Stimulated activated naive CD4-positive, alpha-beta T cell (primary cell): ENCODE results near the gene ACER3.
A peak's percentile ranks its signal among the peaks of the same experiment; 100 is the strongest.
"Not testable (repeated sequence)": the region's sequence is repeated elsewhere in the genome, so short reads cannot be mapped to it uniquely, and the experiment has no call there.

Source experiments
- DNase-seq, 6 experiments: peaks; one replicate each; lab custom pipeline; 2025; lab: John Stamatoyannopoulos, UW

Gene ACER3

DNA sequence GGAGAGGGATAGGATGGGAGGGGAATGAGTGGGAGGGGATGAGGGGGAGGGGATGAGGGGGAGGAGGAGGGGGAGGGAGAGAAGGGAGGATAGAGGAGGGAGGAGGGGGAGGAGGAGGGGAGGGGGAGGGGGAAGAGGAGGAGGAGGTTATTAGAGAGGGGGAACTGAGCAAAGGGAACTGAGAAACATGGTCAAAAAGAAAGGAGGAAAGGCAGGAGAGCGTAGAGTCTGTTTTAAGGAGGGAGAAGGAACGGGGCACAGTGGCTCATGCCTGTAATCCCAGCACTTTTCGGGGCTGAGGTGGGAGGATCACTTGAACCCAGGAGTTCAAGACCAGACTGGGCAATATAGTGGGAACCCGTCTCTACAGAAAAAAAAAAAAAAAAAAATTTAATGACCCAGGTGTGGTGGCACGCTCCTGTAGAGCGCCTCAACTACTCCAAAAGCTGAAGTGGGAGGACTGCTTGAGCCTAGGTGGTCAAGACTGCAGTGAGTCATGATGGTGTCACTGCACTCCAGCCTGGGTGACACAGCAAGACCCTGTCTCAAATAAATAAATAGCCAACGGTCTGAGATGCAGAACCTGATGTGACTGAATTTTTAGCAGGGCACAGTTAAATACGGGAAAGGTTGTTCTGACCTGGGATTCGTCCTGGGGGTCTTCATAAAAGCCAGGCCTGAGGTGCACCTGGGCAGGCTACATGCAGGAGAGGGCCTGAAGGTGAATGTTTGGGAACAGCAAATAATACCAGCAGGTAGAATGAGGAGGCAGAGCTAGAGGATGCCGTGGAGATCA is 177.5 kb downstream of the ACER3 start:
- DNase-seq: no peak

DNA sequence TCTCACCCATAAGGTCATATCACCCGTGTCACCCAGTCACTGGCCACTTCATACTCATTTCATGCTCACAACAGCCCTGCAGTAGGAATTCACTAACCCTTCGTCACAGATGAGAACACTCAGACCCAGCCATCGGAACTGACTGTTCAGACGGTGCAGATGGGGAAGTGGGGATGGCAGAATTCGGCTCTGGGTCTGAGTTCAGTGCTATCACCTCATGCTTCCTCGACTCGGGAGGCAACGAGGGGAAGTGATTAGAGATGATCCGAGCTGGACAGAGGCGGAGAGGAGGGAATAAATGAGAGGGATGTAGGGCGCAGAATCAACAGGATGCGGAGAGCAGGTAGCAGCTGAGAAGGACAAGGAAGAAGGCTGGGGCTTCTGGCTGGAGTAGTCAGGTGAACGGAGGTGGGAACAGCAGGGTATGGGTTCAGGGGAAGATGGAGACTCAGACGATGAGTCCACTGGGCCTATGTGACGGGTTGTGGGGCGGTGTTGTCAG is 178.2 kb downstream of the ACER3 start:
- no peak for DNase-seq

DNA sequence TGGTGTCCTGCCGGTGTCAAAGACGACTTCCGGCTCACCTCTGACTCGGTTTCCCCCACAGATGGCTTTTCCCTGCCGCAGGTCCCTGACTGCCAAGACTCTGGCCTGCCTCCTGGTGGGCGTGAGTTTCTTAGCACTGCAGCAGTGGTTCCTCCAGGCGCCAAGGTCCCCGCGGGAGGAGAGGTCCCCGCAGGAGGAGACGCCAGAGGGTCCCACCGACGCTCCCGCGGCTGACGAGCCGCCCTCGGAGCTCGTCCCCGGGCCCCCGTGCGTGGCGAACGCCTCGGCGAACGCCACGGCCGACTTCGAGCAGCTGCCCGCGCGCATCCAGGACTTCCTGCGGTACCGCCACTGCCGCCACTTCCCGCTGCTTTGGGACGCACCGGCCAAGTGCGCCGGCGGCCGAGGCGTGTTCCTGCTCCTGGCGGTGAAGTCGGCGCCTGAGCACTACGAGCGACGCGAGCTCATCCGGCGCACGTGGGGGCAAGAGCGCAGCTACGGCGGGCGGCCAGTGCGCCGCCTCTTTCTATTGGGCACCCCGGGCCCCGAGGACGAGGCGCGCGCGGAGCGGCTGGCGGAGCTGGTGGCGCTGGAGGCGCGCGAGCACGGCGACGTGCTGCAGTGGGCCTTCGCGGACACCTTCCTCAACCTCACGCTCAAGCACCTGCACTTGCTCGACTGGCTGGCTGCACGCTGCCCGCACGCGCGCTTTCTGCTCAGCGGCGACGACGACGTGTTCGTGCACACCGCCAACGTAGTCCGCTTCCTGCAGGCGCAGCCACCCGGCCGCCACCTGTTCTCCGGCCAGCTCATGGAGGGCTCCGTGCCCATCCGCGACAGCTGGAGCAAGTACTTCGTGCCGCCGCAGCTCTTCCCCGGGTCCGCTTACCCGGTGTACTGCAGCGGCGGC is 179.0 kb downstream of the ACER3 start:
- peak in 1 of 6 experiments; percentile 22 for DNase-seq

DNA sequence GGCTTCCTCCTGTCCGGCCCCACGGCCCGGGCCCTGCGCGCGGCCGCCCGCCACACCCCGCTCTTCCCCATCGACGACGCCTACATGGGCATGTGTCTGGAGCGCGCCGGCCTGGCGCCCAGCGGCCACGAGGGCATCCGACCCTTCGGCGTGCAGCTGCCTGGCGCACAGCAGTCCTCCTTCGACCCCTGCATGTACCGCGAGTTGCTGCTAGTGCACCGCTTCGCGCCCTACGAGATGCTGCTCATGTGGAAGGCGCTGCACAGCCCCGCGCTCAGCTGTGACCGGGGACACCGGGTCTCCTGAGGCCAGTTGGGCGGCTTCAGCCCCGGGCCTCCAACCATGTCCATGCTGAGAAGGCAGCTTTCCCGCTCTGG is 179.7 kb downstream of the ACER3 start:
- no peak for DNase-seq

DNA sequence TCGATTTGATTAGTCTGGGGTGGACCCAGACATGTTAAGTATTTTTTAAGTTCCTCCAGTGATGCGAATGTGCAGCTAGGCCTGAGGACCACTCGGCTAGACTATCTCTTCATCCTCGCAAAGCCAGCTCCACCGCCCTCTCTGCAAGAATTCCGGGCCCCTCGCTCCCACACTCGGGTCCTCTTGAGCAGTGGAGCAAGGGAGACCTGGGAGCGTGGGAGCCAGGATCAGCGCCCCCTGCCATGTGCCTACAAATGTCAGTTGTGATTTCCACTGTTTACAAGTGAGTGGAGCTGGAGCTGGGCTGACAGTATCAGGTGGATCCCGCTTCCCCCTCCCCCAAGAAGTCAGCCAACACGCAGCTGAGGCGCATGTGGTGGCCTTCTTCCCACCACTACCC is 180.2 kb downstream of the ACER3 start:
- DNase-seq: no peak

DNA sequence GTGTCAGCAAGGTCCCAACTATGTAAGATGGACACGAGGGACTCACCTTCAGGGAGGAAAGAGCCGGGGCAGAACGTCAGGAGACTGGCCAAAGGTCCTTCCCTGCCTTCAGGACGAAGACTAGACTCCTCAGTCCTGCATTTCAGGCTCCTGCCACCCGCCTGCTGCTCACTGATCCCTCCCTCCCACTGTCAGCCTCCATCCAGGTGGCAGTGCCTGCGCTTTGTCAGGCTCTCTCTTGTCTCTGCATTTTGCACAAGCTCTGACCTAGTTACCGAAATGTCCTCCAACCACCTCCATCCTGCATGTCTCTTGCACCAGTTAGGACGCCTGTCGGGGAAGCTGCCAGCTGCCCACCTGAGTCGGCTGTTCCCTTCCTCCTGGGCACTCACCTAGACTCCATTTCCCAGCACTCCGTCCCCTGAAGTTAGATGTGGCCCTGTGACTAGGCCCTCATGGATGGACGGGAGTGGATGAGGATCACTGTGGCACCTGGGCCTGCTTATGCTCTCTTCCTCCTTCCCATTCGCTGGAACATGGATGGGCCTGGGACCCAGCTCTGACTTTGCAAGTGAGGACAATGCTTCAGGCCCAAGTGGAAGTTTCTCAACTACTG is 181.5 kb downstream of the ACER3 start:
- no peak for DNase-seq

DNA sequence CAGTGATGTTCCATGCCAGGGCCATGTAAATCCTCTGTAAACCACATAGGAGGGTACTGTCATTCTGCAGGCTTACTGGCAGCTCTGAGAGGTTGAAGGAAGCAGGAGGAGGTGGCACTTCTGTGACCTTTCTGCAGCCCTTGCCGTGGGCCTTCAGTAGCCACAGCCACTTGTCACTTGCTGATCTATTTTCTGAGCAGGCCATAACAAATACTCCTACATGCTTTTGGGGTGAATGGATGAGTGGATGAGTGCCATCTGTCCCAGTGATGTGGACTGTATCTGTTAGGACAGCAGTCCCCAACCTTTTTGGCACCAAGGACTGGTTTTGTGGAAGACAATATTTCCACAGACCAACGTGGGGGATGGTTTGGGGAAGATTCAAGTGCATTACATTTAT is 183.6 kb downstream of the ACER3 start:
- no peak for DNase-seq

DNA sequence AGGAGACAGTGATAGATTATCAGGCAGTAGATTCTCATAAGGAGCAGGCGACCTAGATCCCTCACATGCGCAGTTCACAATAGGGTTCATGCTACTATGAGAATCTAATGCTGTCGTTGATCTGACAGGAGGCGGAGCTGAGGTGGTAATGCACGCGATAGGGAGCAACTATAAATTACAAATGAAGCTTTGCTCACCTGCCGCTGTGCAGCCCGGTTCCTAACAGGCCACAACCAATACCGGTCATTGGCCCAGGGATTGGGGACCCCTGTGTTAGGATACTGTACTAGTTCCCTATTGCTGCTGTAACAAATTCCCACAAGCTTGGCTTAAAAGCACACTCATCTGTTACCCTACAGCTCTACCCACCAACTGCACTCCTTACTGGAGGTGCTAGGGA is 184.2 kb downstream of the ACER3 start:
- DNase-seq: no peak

DNA sequence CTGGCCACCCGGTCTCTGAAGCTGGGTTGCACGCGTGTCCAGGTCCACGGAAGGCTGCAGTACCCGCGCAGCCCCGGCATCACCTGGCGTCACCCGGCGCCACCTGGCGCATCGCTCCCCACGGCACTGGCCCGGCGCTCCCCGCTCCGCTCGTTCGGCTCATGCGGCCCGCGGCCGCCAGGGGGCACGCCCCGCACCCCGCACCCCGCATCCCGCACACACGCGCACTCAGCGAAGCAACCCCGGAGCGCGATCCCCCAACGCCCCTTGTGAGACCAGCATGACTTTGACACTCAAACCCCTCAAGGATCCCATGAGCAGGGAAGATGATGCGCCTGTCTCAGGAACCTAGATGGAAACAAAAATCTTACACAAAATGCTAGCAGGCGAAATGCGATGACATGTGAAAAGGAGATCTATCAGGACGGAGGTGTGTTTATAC is 185.4 kb downstream of the ACER3 start:
- DNase-seq: peak; percentile 20 to 72 (median 48)

DNA sequence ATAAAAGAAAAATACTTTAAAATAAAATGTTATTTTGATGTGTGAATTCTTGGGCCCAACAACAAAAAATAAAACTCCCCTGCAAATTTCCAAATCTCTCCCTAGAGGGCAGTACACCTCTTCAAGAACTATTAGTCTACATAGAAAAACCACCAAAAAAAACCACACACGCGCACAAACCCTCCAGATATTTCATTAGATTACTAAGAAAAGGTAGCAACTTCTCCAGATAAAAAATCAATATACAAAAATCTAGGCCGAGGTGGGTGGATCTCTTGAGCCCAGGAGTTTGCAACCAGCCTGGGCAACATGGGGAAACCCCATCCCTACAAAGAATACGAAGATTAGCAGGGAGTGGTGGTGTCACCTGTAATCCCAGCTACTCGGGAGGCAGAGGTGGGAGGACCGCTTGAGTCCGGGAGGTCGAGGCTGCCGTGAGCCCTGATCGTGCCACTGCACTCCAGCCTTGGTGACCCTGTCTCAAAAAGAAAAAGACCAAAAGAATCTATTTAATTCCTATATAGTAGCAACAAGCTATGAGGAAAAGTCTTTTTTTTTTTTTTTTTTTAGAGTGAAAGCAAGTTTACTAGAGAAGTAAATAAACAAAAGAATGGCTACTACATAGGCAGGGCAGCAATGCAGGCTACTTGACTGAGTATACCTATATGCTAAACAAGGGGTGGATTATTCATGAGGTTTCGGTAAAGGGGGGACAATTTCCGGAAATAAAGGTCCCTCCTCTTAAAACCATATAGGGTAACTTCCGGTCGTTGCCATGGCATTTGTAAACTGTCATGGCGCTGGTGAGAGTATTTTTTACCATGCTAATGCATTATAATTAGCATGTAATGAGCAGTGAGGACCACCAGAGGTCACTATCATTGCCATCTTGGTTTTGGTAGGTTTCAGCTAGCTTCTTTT is 186.5 kb downstream of the ACER3 start:
- DNase-seq: peak; percentile 49 to 93 (median 87)

DNA sequence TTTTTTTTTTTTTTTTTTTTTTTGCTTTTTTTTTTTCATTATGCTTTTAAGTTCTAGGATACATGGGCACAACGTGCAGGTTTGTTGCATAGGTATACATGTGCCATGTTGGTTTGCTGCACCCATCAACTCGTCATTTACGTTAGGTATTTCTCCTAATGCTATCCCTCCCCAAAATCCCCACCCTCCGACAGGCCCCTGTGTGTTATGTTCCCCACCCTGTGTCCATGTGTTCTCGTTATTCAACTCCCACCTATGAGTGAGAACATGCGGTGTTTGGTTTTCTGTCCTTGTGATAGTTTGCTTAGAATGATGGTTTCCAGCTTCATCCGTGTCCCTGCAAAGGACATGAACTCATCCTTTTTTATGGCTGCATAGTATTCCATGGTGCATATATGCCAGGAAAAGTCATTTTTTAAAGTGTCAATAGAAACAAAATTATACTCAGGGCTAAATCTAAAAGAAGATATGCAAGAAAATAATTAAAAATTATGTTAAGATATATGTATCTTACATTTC is 187.3 kb downstream of the ACER3 start:
- not testable (repeated sequence) for DNase-seq

DNA sequence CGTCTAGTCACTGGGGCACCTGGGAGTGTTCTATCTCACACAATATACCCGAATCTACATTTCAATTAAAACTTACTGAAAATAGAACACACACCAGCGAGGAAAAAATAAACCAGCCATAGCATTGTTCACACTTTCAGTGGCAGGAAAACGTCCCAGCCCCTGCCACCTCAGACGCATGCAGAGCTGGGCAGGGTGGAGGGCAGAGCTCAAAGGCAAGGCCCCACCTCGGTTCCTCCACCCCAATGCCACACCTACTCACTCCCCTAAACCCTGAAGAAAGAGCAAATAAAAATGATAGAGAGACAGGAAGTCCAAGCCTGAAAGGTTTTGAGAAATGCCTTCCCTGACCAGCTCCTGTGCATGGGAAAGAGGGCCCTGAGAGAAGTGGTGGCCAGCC is 188.3 kb downstream of the ACER3 start:
- DNase-seq: no peak

DNA sequence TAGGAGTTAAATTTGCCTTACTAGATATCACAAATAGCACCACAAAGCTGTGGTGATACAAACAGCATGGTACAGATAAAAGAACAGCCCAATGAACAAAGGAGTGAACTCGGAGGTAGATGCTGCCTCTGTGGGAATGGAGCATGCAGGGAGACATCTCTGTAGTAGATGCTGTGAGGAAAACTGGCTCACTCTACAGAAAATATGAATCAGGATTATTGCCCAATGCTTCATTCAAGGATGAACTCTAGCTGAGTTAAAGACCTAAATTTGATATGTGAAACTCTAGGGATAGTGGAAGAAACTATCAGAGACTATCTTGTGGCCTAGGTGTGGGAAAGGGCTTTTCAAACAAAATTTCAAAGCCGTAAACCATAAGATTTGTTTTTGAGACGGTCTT is 190.8 kb downstream of the ACER3 start:
- no peak for DNase-seq

DNA sequence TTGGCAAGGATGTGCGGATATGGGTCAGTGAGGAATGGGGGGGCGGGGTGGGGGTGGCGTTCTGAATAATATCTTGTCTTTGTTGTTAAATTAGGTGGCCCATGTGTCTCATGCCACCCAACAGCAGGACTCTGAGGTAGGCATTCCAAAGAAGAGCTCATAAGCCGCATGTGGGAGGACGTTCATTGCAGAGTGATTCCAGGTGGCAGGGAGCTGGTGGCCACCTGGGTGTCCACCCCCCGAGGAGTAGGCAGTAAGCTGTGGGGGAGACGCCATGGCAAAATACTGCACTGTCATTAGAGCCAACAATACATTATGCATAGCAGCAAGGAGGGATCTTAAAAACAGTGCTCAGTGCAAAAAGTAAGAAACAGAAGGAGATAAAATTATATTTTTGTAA is 191.8 kb downstream of the ACER3 start:
- DNase-seq: no peak

DNA sequence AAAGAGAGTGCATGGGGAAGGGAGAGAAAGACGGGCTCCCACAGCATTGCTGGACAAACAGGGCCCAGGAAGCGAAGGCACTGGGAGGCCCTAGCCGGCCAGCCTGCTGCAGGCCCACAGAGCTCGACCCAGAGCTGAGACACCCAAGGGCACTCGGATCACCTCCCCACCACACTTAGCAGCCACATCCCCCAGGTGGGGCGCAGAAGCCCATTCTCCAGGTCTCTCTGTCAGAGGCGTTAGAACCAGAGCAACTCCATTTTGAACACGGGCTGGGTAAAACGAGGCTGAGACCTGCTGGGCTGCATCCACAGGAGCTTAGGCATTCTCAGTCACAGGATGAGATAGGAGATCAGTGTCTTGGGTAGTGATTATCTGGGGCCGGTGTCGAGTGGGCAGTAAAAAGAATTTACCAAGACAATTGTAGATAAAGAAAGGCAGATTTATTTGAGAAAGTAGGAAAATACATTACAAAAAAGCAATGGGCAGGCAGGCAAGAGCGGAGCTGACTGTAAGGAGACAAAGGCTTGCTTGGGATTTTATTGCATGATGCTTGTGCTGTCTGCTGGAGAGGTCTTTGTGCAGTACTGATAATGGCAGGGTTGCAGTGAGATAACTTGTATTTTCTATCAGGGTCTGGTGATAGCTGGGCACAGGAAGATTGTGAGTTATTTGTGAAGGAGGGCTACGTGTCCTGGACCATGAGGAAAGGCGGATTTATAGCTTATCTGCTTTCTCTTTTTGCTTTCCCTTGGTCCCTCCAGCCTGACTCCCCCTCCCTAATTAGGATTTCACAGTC is 192.7 kb downstream of the ACER3 start:
- DNase-seq: no peak

DNA sequence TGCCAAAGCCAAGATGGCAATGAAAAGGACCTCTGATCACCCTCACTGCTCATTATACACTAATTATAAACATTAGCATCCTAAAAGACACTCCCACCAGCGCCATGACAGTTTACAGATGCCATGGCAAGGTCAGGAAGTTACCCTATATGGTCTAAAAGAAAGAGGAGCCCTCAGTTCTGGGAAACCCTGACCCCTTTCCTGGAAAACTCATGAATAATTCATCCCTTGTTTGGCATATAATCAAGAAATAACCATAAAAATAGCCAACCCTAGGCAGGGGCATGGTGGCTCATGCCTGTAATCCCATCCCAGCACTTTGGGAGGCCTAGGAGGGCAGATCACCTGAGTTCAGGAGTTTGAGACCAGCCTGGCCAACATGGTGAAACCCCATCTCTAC is 193.4 kb downstream of the ACER3 start:
- DNase-seq: no peak

DNA sequence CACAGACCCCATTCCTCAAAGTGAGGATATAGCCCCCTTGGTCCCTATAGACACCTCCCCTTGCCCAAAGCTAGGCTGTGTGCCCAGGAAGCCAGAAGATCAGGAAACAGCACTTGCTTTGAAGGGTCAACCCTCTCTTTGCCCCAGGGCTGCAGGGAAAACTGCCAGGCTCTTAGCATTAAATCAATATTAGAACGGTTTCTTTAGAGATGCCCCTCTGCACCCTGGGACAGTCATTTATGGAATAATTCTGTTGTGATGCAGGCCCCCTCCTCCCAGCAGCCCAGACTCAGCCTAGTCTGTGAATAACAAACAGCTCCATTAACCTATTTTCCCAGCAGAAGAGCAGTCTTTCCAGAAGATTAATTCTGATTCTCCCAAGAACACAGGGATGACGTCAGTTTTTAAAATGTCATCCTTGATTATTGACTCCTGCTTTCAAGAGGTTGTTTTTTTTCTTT is 194.4 kb downstream of the ACER3 start:
- DNase-seq: no peak

DNA sequence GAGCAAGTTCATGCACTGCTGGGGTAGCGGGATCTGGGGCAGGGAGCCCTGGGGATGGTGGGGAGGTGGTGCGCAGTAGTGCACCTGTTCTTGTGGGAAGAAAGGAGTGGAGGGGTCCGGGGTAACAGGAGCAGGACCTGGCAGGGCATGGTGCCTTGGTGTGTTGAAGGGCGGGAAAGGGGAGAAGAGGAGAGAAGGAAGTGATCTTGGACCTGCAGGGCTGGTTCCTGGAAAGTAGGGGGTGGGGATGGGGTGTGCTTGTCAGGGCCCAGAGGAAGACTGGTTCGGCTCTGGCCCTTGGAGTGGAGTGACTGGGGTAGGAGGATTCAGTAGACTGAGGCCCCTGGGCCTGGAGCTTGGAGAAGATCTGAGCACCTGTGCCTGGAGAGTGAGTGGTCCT is 195.2 kb downstream of the ACER3 start:
- DNase-seq: no peak

DNA sequence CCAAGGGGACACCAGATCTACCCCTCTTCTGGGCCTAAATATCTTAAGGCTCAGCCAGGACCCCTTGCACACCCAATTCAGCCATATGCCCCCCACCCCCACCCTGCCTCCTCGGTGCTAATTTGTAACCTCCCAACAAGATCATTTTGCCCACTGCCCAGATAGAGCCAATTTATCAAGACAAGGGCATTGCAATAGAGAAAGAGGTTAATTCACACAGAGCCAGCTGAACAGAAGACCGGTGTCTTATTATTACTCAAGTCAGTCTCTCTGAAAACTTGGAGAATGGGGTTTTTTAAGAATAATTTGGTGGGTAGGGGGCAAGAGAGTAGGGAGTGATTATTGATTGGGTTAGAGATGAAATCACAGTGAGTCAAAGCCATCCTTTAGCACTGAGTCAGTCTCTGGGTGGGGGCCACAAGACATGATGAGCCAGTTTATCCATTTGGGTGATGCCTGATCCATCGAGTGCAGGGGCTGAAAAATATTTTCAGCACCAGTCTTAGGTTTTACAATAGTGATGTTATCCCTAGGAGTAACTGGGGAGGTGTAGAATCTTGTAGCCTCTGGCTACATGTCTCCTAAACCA is 196.2 kb downstream of the ACER3 start:
- no peak for DNase-seq

DNA sequence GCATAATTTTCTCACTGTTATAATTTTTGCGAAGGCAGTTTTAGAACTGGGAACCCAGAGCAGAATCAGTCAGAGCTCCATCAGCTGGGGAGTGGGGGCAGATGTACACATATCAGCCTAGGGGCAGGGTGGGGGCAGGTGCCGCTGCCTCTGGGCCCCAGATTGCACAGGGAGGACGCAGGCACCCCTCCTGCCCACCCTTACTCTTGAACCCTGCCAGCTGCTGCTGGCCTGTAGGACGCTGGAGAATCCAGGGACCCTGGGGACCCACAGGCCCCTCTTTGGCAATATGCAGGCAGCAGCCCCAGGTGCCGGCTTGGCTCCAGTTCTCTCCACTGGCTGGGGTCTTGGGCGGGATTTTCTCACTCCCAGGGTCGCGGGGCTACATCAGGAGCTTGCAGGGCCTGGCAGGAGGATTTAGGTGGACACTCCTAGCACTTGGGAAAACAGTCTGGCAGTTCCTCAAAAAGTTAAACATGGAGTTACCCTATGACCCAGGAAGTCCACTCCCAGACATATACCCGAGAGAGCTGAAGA is 197.3 kb downstream of the ACER3 start:
- no peak for DNase-seq
